HUES6 (cell line): ENCODE measurements around the gene AIP.

ENCODE experiments used
- H3K27ac ChIP-seq: 2 replicates; pipeline ENCODE4 v1.7.0; 2013; ENCODE audit warnings: low read depth, mild to moderate bottlenecking, low read length, inconsistent platforms
- H3K27me3 ChIP-seq: 2 replicates; pipeline ENCODE4 v1.6.1; 2013; ENCODE audit warnings: low read length; ENCODE audit not compliant: control insufficient read depth, insufficient read depth
- H3K36me3 ChIP-seq: 2 replicates; pipeline ENCODE4 v1.6.1; 2013; ENCODE audit warnings: low read length; ENCODE audit not compliant: control insufficient read depth, insufficient read depth
- H3K4me1 ChIP-seq: 2 replicates; pipeline ENCODE4 v1.6.1; 2013; ENCODE audit warnings: low read length; ENCODE audit not compliant: control insufficient read depth, insufficient read depth
- H3K4me3 ChIP-seq: 2 replicates; pipeline ENCODE4 v1.5.1; 2013; ENCODE audit warnings: low read depth, low read length
- H3K9ac ChIP-seq: one replicate; pipeline ENCODE4 v1.6.1; 2013; ENCODE audit warnings: mild to moderate bottlenecking, low read length
- H3K9me3 ChIP-seq: 2 replicates; pipeline ENCODE4 v1.6.1; 2013; ENCODE audit warnings: low read depth, low read length; ENCODE audit not compliant: control insufficient read depth, insufficient read depth

Gene AIP

GRCh38 chr11:67517784-67518552 lies 35.1 kb downstream of the AIP start:
- no peak overlapping the region for H3K4me3 ChIP-seq
- no peak overlapping the region for H3K9ac ChIP-seq
- H3K36me3 ChIP-seq, result no peaks in the 10 kb centered on the region
- no peak overlapping the region for H3K27ac ChIP-seq
- no peaks in the 10 kb centered on the region for H3K9me3 ChIP-seq
- no peaks in the 10 kb centered on the region for H3K4me1 ChIP-seq
- peaks cover 7% of the 10 kb centered on the region; the same call in 1 of the 2 replicates for H3K27me3 ChIP-seq

- no peaks in the 10 kb centered on the region for H3K36me3 ChIP-seq
- no peaks in the 10 kb centered on the region for H3K4me1 ChIP-seq
- H3K27me3 ChIP-seq, result no peaks in the 10 kb centered on the region; the same call in 1 of the 2 replicates
- no peak overlapping the region for H3K4me3 ChIP-seq
- H3K27ac ChIP-seq, result no peak overlapping the region
- H3K9ac ChIP-seq, result no peak overlapping the region
- no peaks in the 10 kb centered on the region for H3K9me3 ChIP-seq
Observed at GRCh38 chr11:67519726-67520125, 36.9 kb downstream of the AIP start.

- no peak overlapping the region for H3K27ac ChIP-seq
- H3K4me1 ChIP-seq, result no peaks in the 10 kb centered on the region
- no peaks in the 10 kb centered on the region; the same call in 1 of the 2 replicates for H3K27me3 ChIP-seq
- no peaks in the 10 kb centered on the region for H3K9me3 ChIP-seq
- no peak overlapping the region for H3K9ac ChIP-seq
- H3K4me3 ChIP-seq, result no peak overlapping the region
- no peaks in the 10 kb centered on the region for H3K36me3 ChIP-seq
Observed at GRCh38 chr11:67520856-67521824, 38.3 kb downstream of the AIP start.

- H3K4me1 ChIP-seq, result no peaks in the 10 kb centered on the region
Observed at GRCh38 chr11:67521924-67522323, 39.1 kb downstream of the AIP start.

GRCh38 chr11:67522338-67522737 lies 39.5 kb downstream of the AIP start:
- Histone ChIP-seq H3K27me3 (no peaks in the 10 kb centered on the region; the same call in 1 of the 2 replicates), H3K4me3 (no peak overlapping the region)

More at GRCh38 chr11:67521924-67522323, 39.1 kb downstream of the AIP start:
- Histone ChIP-seq H3K36me3 (no peaks in the 10 kb centered on the region), H3K9me3 (no peaks in the 10 kb centered on the region), H3K27ac (no peak overlapping the region), H3K9ac (no peak overlapping the region), H3K27me3 (no peaks in the 10 kb centered on the region; the same call in 1 of the 2 replicates), H3K4me3 (no peak overlapping the region)

GRCh38 chr11:67522844-67523555 lies 40.2 kb downstream of the AIP start, which contains the start of gene CABP2:
TSS of gene CABP2 (minus strand) at chr11:67523446. CDS start at chr11:67523326, 120 bp downstream.
- Histone ChIP-seq H3K27ac (no peak within 1 kb of the TSS), H3K9ac (no peak within 1 kb of the TSS), H3K27me3 (no peaks in the 10 kb centered on the region; the same call in 1 of the 2 replicates), H3K36me3 (no peaks in the 10 kb centered on the region), H3K4me1 (no peaks in the 10 kb centered on the region), H3K9me3 (peaks cover 7% of the 10 kb centered on the region; the same call in 1 of the 2 replicates), H3K4me3 (no peak within 1 kb of the TSS)

More at GRCh38 chr11:67522338-67522737, 39.5 kb downstream of the AIP start:
- H3K9ac ChIP-seq, result no peak overlapping the region
- no peaks in the 10 kb centered on the region for H3K36me3 ChIP-seq
- no peaks in the 10 kb centered on the region for H3K4me1 ChIP-seq
- H3K27ac ChIP-seq, result no peak overlapping the region
- H3K9me3 ChIP-seq, result peaks cover 2% of the 10 kb centered on the region; the same call in 1 of the 2 replicates

- H3K4me3 ChIP-seq, result no peak overlapping the region
- no peak overlapping the region for H3K9ac ChIP-seq
- no peaks in the 10 kb centered on the region for H3K4me1 ChIP-seq
- peaks cover 7% of the 10 kb centered on the region; the same call in 1 of the 2 replicates for H3K9me3 ChIP-seq
- no peak overlapping the region for H3K27ac ChIP-seq
- H3K27me3 ChIP-seq, result no peaks in the 10 kb centered on the region; the same call in 1 of the 2 replicates
- H3K36me3 ChIP-seq, result no peaks in the 10 kb centered on the region
Observed at GRCh38 chr11:67523556-67524479, 41.0 kb downstream of the AIP start.

- Histone ChIP-seq H3K27me3 (no peaks in the 10 kb centered on the region; the same call in 1 of the 2 replicates), H3K9me3 (peaks cover 7% of the 10 kb centered on the region; the same call in 1 of the 2 replicates), H3K36me3 (no peaks in the 10 kb centered on the region), H3K4me3 (no peak overlapping the region), H3K9ac (no peak overlapping the region), H3K27ac (no peak overlapping the region), H3K4me1 (no peaks in the 10 kb centered on the region)
Observed at GRCh38 chr11:67524480-67524808, 41.6 kb downstream of the AIP start.

- Histone ChIP-seq H3K9ac (no peak overlapping the region), H3K27me3 (no peaks in the 10 kb centered on the region; the same call in 1 of the 2 replicates), H3K4me3 (no peak overlapping the region), H3K27ac (no peak overlapping the region), H3K9me3 (peaks cover 7% of the 10 kb centered on the region; the same call in 1 of the 2 replicates), H3K36me3 (no peaks in the 10 kb centered on the region), H3K4me1 (no peaks in the 10 kb centered on the region)
Observed at GRCh38 chr11:67525275-67525976, 42.6 kb downstream of the AIP start.
